Measurements from ENCODE around the gene A3GALT2. TPM values are rescaled to one million over a fixed set of nuclear protein-coding genes. Genes with fewer than 3 reads are reported as not detected.

Gene A3GALT2
- total and polyA plus RNA-seq, 9 of the 15 experiments (the other 6 are each of a cell fraction or from before 2014, with no cell fraction given) = not detected

GRCh38 chr1:33319949-33320618 lies 814 bp downstream of the A3GALT2 start:
- Histone ChIP-seq H3K9ac (ENCODE audit: insufficient read depth in 1 of 2, low read depth in 2 of 2, low read length in 2 of 2) (0 out of 4 replicates have a peak overlapping the region, but pooled peaks of 1 of the 2 experiments have one; percentile 51), H3K4me1 (replicated peaks in 1 of 2; ENCODE audit: control insufficient read depth in 2 of 2, insufficient read depth in 2 of 2, low read length in 2 of 2) (no peaks in the 10 kb centered on the region), H3K4me3 (no peak overlapping the region), H2AFZ (ENCODE audit: low read depth, low read length) (no peak overlapping the region), H3K79me2 (ENCODE audit: control insufficient read depth, insufficient read depth, low read length) (no peaks in the 10 kb centered on the region), H4K20me1 (replicated peaks; ENCODE audit: control insufficient read depth, insufficient read depth, low read length) (peaks cover 12% of the 10 kb centered on the region), H3K27ac (ENCODE audit: extremely low read depth, low read depth, low read length) (no peak overlapping the region), H3K4me2 (ENCODE audit: insufficient read depth, low read length) (no peak overlapping the region), H3K9me1 (ENCODE audit: control insufficient read depth, insufficient read depth, low read length) (no peaks in the 10 kb centered on the region), H3K36me3 (ENCODE audit: control insufficient read depth, insufficient read depth, low read length) (peaks cover 23% of the 10 kb centered on the region; the same call in 2 of the 3 replicates), H3K27me3 (ENCODE audit: control insufficient read depth in 2 of 2, insufficient read depth in 2 of 2, low read length in 2 of 2) (peaks cover 29 to 54% of the 10 kb centered on the region in 2 experiments), H3K9me3 (replicated peaks; ENCODE audit: control insufficient read depth, insufficient read depth, low read depth, low read length) (no peaks in the 10 kb centered on the region)
- in situ Hi-C loops (cut with MboI) (no loop called here), intact Hi-C loops (cut with micrococcal nuclease) (no loop called here)
- TF ChIP-seq ILK (tag; IDR thresholded peaks at IDR 0.05; ENCODE audit: borderline replicate concordance, low read depth) (no peak), NCOR1 (IDR thresholded peaks at IDR 0.05) (no peak), RBM14 (IDR thresholded peaks at IDR 0.05; ENCODE audit: borderline replicate concordance, insufficient read depth, low read depth, low read length) (no peak), ZBTB7A (IDR thresholded peaks at IDR 0.05; ENCODE audit: borderline replicate concordance, control insufficient read depth, low read depth, low read length) (no peak), KDM4B (IDR thresholded peaks at IDR 0.05; ENCODE audit: borderline replicate concordance in 2 of 2, low read depth in 1 of 2) (no peak), CTCFL (IDR thresholded peaks at IDR 0.05; ENCODE audit: borderline replicate concordance, insufficient read depth, low read depth, low read length, poor library complexity, severe bottlenecking) (no peak), ZBTB5 (IDR thresholded peaks at IDR 0.05) (no peak), MYNN (IDR thresholded peaks at IDR 0.05) (no peak), MYNN (CRISPR knock-in tag; IDR thresholded peaks at IDR 0.05) (no peak)
- ATAC-seq (peak; percentile 8; the same call in 2 of the 3 replicates), FAIRE-seq (no peak), DNase-seq (ENCODE audit: extremely low read depth in 1 of 4, low spot score in 3 of 4) (no peak)
- no TSS peak for BruUV-seq (replicated peaks)
- ChIA-PET CTCF (ENCODE audit: low intra/inter-chr PET ratio) (no interaction called here), POLR2A (interaction anchor here (0.6 to 1.6 kb wide), 4 partner anchors 11 to 724 kb away, joined by 3 to 5 read pairs (median 4); no protein-coding TSS in a partner anchor)
- 11% methylated on average over 12 of the region's 12 CpGs for WGBS (ENCODE audit: insufficient coverage, low coverage, missing lambda C conversion rate)
